Upper lobe of right lung (tissue), 1 donor: ENCODE data around the gene CDH22. TPM values are rescaled to one million over a fixed set of nuclear protein-coding genes. Genes with fewer than 3 reads are reported as not detected.

ENCODE experiments used
- ATAC-seq: fragments of 200-7000 bp; cut with Tn5 transposase; one replicate; pipeline ENCODE4 v1.9.1; 2020; ENCODE audit warnings: mild to moderate bottlenecking, moderate library complexity
- DNase-seq: peaks from one replicate; pipeline ENCODE4 v3.0.0-alpha.2; 2020
- H3K27ac ChIP-seq: fragments of 200-600 bp; one replicate; pipeline ENCODE4 v1.8.0; 2022
- H3K27me3 ChIP-seq: fragments of 200-600 bp; one replicate; pipeline ENCODE4 v1.8.0; 2022; ENCODE audit warnings: mild to moderate bottlenecking
- H3K36me3 ChIP-seq: fragments of 200-600 bp; one replicate; pipeline ENCODE4 v1.8.0; 2022
- H3K4me1 ChIP-seq: fragments of 200-600 bp; one replicate; pipeline ENCODE4 v1.8.0; 2022
- H3K4me3 ChIP-seq: fragments of 200-600 bp; one replicate; pipeline ENCODE4 v1.8.0; 2022; ENCODE audit warnings: mild to moderate bottlenecking
- H3K9me3 ChIP-seq: fragments of 200-600 bp; one replicate; pipeline ENCODE4 v1.8.0; 2022
- intact Hi-C: fragments of 100-400 bp; cut with DNase I; formaldehyde crosslinking; loops from one replicate; pipeline ENCODE4 v1.11.0; 2022
- total RNA-seq: library from RNA; stranded (reverse); fragmentation: NEBNext Ultra II Directional; extraction: Animal tissue kit (Norgen Biotek cat#: 25700); gene quantifications from one replicate; pipeline ENCODE4 v1.2.1, GENCODE V29; 2021
- TF ChIP-seq, protein P1 (sequence below): fragments of 200-600 bp; IDR thresholded peaks from one replicate; pipeline ENCODE4 v1.8.0; 2022; ENCODE audit warnings: antibody characterized with exemption
- donor health status: DM: no; HTN: yes; CAD: no; lungs with severe emphysema.

CDH22 gene
- total RNA-seq, 1 donor from 2014 or later: 0.46 TPM

DNA sequence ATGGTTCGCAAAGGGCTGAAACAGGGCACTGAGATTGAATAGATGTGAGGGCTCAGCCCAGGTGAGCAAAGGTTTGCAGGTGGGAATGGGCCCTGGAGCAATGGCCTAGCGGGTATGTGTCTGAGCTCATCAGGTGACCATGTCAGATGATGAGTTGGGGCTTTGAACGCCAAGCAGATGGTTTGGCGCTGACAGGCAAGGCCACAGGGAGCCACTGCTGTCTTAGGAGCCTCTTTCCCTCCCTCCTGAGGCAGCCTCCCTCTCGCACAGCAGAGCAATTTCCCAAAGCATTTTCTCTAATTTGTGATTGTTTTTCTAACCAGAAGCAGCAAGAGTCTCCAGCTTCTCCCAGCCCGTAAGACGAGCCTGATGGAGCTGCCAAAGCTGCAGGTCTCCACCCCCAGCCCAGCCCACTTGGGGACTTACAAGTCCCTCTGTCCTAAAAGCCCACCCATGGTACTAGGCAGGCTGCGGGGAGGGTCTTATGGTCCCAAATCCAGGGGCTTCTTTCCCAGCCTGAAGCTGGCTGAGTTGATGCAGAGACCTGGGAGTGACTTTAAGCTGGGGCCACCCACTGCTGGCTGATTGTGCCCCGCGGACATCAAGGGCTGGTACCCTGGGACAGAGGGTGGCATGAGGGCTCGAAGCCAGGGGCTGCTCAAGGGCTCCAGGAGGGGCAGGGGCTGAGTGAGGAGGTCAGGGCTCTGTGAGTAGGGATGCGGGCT, 11.6 kb downstream of the CDH22 start:
- no peak overlapping the region for H3K27ac ChIP-seq
- no peaks in the 10 kb centered on the region for H3K9me3 ChIP-seq
- no peak for DNase-seq
- H3K27me3 ChIP-seq: peaks cover 66% of the 10 kb centered on the region
- TF ChIP-seq, protein P1, sequence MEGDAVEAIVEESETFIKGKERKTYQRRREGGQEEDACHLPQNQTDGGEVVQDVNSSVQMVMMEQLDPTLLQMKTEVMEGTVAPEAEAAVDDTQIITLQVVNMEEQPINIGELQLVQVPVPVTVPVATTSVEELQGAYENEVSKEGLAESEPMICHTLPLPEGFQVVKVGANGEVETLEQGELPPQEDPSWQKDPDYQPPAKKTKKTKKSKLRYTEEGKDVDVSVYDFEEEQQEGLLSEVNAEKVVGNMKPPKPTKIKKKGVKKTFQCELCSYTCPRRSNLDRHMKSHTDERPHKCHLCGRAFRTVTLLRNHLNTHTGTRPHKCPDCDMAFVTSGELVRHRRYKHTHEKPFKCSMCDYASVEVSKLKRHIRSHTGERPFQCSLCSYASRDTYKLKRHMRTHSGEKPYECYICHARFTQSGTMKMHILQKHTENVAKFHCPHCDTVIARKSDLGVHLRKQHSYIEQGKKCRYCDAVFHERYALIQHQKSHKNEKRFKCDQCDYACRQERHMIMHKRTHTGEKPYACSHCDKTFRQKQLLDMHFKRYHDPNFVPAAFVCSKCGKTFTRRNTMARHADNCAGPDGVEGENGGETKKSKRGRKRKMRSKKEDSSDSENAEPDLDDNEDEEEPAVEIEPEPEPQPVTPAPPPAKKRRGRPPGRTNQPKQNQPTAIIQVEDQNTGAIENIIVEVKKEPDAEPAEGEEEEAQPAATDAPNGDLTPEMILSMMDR: no peak
- ATAC-seq: no peak
- H3K4me1 ChIP-seq: no peaks in the 10 kb centered on the region
- H3K4me3 ChIP-seq: no peak overlapping the region
- H3K36me3 ChIP-seq: no peaks in the 10 kb centered on the region
- intact Hi-C loops: no loop called here

DNA sequence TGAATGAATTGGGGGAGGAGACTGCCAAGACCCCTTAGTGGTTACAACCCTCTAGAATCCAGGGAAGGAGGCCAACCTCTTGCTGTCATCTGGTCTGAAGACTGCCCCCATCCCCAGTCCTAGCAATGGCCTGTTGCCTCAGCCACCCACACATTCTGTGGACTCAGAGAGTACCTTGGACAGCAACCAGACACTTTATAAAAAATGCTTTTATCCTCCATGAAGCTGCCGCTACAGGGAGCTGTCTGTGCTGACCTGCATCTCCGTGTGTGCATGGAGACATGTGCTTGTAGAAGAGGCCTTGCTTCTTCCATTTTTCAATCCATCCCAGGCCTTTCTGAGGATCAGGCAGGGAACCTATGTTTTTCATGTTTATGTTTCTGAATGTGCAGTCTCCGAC, 15.2 kb downstream of the CDH22 start:
- intact Hi-C loops: no loop called here
- H3K27ac ChIP-seq: no peak overlapping the region
- H3K27me3 ChIP-seq: peaks cover 49% of the 10 kb centered on the region
- H3K9me3 ChIP-seq: no peaks in the 10 kb centered on the region
- DNase-seq: no peak
- TF ChIP-seq, protein P1: no peak
- no peaks in the 10 kb centered on the region for H3K36me3 ChIP-seq
- ATAC-seq: peak; percentile 20
- H3K4me3 ChIP-seq: no peak overlapping the region
- no peaks in the 10 kb centered on the region for H3K4me1 ChIP-seq

DNA sequence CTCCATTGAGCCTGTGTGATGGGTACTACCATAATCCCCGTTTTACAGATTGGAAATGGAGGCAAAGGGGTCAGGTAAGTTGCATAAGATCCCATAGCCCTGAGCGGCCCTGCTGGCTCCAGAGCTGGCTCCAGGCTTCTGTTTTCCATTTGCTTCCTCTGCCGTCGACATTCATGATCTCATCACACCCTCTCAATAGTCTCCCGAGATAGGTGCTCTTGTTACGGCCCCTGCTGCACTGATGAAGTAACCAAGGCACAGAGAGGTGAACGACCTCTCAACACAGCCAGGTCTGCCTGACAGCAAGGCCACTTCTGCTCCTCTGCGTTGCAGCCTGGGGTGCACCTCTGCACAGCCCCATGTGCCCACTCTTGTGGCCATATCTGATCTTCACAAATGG, 16.9 kb downstream of the CDH22 start:
- TF ChIP-seq, protein P1: no peak
- no peaks in the 10 kb centered on the region for H3K4me1 ChIP-seq
- no peak overlapping the region for H3K4me3 ChIP-seq
- no peaks in the 10 kb centered on the region for H3K9me3 ChIP-seq
- ATAC-seq (no peak), DNase-seq (no peak)
- no peaks in the 10 kb centered on the region for H3K36me3 ChIP-seq
- intact Hi-C loops: no loop called here
- no peak overlapping the region for H3K27ac ChIP-seq
- peaks cover 50% of the 10 kb centered on the region for H3K27me3 ChIP-seq

DNA sequence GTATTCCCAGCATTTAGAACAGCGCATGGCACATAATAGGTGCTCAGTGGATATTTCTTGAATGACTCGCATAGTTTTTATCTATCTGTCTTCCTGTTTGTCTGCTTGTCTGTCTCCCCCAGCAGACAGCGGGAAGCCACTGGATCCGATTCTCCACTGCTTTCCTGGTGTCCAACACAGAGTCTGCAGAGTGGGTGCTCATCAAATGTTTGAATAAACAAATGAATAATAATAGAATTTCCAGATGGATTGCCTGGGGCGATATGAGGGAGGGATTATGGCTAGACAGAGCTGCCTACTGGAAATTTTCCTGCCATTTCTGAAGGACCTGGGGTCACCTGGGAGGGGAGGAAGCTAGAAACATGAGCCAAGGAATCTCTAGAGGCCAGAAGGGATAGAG, 18.9 kb downstream of the CDH22 start:
- H3K9me3 ChIP-seq: no peaks in the 10 kb centered on the region
- H3K4me3 ChIP-seq: no peak overlapping the region
- DNase-seq (no peak), ATAC-seq (no peak)
- H3K36me3 ChIP-seq: no peaks in the 10 kb centered on the region
- peaks cover 42% of the 10 kb centered on the region for H3K27me3 ChIP-seq
- intact Hi-C loops: no loop called here
- no peak overlapping the region for H3K27ac ChIP-seq
- TF ChIP-seq, protein P1: no peak
- H3K4me1 ChIP-seq: no peaks in the 10 kb centered on the region

DNA sequence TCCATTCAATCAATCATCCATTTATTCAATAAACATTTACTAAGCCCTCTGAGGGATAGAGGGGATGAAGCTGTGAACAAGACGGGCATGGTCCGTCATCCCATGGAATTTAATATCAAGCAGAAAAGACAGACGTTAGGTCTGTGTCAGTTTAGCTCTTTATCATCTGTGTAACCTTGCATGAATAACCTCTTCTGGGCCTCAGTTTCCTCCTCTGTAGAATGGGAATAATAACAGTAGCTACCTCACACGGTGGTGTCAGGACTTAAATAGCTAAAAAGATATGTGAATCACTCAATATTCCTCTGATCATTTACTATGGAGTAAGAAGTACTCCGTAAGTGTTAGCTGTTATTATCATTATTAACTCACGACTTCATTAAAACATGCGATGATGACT, 21.3 kb downstream of the CDH22 start:
- ATAC-seq: no peak
- no peak overlapping the region for H3K27ac ChIP-seq
- TF ChIP-seq, protein P1: no peak
- intact Hi-C loops: no loop called here
- DNase-seq: no peak
- no peaks in the 10 kb centered on the region for H3K9me3 ChIP-seq
- H3K4me1 ChIP-seq: no peaks in the 10 kb centered on the region
- peaks cover 24% of the 10 kb centered on the region for H3K27me3 ChIP-seq
- no peaks in the 10 kb centered on the region for H3K36me3 ChIP-seq
- no peak overlapping the region for H3K4me3 ChIP-seq

DNA sequence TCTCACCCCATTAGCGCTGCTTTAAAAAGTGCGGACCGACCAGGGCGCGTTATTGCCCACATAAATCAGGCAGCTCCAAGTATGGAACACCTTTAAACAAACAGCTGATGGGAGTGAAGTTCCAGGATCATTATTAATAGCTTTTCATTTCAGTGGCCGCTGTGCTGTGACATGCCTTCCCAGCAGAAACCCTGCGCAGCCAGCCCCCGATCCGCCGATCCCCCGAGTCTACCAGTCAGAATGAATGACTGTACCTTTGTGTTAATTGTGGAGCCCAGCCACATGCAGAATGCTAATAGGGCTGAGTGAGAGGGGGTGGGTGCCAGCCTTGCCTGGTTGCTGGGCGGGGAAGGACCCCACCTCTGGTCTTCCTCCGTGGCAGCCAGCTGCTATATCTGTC, 21.9 kb downstream of the CDH22 start:
- intact Hi-C loops: no loop called here
- no peak for ATAC-seq
- no peaks in the 10 kb centered on the region for H3K4me1 ChIP-seq
- peaks cover 20% of the 10 kb centered on the region for H3K27me3 ChIP-seq
- H3K4me3 ChIP-seq: no peak overlapping the region
- H3K36me3 ChIP-seq: no peaks in the 10 kb centered on the region
- DNase-seq: no peak
- no peaks in the 10 kb centered on the region for H3K9me3 ChIP-seq
- H3K27ac ChIP-seq: no peak overlapping the region
- TF ChIP-seq, protein P1: no peak
